Middle frontal gyrus (tissue), 1 donor: ENCODE measurements around the gene UGT8.
"Not testable (repeated sequence)": the region's sequence is repeated elsewhere in the genome, so short reads cannot be mapped to it uniquely, and the experiment has no call there.

Experiments used
- DNase-seq: peaks from one replicate; pipeline ENCODE4 v3.0.0-alpha.2; 2015; ENCODE audit warnings: low spot score; ENCODE audit errors: extremely low spot score

Gene UGT8, protein sequence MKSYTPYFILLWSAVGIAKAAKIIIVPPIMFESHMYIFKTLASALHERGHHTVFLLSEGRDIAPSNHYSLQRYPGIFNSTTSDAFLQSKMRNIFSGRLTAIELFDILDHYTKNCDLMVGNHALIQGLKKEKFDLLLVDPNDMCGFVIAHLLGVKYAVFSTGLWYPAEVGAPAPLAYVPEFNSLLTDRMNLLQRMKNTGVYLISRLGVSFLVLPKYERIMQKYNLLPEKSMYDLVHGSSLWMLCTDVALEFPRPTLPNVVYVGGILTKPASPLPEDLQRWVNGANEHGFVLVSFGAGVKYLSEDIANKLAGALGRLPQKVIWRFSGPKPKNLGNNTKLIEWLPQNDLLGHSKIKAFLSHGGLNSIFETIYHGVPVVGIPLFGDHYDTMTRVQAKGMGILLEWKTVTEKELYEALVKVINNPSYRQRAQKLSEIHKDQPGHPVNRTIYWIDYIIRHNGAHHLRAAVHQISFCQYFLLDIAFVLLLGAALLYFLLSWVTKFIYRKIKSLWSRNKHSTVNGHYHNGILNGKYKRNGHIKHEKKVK

DNA sequence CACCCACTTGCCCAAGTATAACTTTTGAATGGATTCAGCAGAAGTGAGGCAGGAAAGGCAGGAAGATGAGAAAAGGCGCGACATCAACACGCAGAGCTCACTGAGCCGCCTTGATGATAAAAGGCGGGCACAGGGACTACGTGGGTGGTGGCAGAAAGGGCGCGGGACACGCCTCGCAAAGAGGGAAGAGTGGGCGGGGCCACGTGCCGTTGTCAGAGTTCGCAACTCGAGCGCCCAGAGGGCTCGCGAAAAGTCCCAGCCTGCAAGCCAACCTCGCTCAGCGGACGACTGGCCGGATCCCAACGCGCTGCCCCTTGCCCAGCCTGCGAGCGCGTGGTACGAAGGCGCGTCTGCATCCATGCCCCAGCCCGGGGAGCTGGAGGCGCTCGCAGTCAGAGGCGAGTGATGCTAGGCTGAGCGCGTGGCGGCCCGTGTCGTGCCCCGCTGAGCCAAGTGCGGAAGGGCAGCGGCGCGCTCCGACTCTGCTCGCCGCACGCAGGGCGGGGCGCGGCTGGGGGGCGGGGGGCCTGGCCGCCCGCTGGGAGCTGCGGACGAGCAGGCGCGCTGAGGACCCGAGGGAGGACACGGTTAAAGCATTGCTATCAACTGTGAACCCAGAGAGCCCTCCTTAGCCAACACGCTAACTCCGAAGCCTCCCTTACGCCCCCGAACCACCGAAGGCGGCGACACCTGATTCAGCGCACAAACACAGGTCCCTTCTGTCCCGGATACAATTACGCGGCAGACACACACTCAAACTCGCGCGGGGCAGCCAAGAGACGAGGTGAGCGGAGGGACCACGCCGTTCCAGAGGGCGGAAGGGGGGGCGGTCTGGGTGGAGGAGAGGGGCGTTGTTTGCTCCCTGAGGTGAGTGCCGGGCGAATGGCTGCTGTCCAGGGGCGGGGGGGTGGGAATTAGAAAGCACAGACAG is at the start of gene UGT8:
Gene UGT8, plus strand, starts transcription at position 617 of the 931 bp plus-strand sequence. CDS start 24,074 bp downstream, outside the sequence.
- DNase-seq: peak; percentile 40

DNA sequence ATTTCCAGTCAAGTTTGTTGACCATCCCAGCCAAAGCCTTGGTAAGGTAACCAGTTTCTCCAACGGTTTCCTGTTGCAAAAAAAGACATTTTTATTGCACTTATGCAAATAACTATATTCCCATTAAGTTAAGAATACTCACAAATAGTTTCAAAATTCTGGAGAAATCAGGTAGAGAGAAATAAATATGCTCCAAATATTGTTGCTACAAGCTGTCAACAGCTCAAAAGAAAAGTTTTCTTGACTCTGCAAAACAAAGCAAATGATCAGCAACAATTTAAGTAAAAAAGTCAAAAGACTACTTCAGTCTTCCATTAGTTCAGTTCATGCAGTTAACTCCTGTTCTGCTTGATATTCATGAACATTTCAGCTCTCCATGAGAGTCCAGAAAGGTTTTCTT is 49.0 kb upstream of the UGT8 start:
- no peak for DNase-seq

DNA sequence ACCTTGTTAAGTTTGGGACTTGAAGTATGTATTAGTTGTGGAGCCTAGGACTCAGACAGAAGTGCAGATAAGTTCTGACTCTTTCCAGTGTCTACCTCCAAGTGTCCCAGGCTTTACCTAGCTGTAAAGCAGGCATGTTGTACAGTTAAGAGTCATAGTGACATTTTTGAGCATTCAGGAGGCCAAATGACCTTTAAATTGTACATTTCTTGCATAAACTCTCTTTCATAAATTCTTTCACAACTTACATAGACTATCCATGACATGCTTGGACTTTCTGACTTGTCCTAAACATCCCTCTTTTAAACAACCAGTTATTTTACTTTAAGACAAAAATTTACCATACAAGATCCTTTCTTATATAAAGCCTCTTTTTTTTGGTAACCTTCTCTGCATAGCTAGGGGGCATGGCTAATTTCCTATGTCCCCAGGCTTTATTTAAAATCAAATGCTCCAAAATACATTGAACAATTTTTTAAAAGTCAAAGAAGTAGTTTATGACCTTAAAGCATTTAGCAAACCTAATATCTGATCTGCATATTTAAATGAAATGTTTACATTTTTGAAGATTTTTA is 40.1 kb upstream of the UGT8 start:
- DNase-seq: no peak

GRCh38 chr4:114561590-114561989 is 37.0 kb upstream of the UGT8 start:
- DNase-seq: no peak

DNA sequence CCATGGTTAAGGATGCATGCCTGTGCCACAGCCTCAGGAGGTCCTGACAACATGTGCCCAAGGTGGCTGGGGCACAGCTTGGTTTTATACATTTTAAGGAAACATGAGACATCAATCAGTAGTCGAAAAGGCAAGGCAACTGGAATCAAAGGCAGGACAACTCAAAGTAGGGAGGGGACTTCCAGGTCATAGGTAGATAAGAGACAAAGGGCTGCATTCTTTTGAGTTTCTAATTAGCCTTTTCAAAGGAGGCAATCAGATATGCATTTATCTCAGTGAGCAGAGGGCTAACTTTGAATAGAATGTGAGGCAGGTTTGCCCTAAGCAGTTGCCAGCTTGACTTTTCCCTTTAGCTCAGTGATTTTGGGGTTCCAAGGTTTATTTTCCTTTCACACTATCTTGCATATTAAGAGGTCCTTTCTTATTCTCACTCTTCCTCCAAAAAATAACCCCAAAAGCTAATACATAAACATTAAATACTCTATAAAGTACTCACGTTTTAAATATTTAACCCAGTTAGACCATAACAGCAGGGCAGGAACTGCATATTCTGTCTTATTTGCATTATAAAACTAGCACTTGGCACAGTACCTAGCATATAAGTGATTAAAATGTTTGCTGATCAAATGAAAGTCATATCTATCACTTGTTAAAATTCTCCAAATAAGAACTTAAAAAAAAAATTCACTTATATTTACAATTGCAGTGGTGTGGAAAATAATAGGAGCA is 36.3 kb upstream of the UGT8 start:
- DNase-seq: no peak

- DNase-seq: no peak
Observed at GRCh38 chr4:114563536-114564315, 34.9 kb upstream of the UGT8 start.

DNA sequence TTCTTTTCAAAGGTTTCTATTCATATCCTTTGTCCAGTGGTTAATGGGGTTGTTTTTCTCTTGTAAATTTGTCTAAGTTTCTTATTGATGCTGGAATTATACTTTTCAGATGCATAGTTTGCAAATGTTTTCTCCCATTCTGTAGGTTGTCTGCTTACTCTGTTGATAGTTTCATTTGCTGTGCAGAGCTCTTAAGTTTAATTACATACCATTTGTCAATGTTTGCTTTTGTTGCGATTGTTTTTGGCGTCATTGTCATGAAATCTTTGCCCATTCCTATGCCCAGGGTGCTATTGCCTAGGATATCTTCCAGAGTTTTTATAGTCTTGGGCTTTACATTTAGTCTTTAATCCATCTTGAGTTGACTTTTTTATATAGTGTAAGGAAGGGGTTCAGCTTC is 21.2 kb upstream of the UGT8 start:
- DNase-seq: no peak

DNA sequence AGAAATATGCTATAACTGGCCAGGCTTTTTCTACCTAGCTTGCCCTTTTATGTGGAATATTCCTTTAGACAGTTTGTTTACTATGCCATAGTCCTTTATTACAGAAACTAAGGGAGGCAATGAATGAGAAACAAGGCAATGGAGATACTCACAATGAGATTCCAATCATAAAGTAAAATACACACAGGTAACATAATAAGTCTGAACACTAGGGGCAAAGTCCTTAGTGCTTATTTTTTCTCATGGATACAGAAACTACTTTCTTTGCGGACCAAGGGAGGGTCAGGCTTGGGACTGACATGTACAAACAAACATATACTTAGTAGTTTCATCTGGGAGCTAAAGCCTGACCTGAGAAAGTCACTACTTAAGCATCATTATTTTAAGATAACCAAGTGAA is 16.0 kb upstream of the UGT8 start:
- DNase-seq: no peak

DNA sequence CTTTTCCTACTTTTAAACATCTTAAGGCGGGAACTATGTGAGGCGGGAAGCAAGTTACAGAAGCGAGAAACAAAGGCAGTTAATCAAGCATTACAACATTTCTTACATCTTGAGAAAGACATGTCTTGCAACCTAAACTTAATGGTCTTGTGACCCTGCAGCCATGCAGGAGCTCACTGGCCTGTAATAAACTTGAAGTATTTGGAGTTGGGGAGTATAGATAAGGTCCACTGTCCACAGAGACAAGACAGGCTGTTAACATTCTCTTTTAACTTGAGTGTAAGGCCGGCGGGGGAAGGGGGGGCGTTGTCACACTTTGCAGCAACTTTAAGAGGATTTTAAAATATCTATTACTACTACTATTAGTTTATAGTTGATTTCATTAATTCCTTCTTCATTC is 10.3 kb upstream of the UGT8 start:
- DNase-seq: no peak

DNA sequence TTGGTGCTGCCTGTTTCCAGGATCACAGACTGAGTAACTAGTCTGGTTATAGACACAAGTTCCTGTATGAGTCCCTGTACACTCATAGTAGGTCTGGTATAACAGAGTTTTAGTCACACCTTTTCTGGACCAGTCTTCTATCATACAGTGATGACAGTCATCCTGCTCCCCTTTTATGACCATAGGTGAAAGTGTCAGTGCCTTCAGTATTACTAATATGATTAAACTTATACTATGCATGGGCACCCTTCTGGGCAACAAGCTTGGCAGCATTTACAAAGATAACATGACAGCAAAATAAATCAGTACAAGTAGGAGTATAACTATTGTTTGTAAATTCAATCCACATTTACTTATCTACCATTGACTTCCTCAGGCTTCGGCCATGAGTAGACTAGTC is 8.2 kb upstream of the UGT8 start:
- DNase-seq: not testable (repeated sequence)

DNA sequence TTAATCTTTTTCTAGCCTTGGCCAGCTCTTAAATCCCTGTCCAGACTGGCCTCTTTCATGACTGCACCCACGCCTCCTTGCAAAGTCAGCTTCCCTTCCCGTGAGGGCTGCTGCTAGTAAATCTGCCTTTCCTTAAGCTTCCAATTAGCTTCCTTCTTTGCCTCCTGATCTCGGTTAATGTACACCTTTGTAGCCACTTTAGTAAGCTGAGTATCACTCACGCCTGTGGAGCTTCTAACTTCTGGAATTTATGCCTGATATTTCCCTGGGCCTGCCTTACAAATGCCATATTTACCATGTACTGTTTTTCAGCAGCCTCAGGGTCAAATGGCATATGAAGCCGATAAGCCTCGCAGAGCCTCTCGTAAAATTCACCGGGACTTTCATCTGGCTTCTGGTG is 5.1 kb upstream of the UGT8 start:
- no peak for DNase-seq

DNA sequence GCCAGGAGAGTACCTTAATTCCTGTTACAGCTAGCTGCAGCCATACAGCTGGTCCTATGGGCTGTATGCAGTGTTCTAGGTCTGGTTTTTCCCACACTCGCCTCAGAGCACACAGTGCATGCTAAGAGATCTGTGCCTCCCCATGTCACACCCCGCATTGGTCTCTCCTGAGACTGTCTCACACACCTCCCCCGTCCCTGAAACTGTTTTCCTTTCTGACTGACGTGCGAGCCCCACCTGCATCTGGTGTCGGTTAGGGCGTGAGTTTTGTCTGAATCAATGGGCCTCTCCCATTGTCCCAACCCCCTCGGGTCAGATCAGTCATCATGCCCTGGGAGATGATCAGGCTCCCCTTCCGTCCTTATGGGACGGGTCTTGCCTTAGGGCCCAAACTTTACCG is 3.4 kb upstream of the UGT8 start:
- DNase-seq: no peak

DNA sequence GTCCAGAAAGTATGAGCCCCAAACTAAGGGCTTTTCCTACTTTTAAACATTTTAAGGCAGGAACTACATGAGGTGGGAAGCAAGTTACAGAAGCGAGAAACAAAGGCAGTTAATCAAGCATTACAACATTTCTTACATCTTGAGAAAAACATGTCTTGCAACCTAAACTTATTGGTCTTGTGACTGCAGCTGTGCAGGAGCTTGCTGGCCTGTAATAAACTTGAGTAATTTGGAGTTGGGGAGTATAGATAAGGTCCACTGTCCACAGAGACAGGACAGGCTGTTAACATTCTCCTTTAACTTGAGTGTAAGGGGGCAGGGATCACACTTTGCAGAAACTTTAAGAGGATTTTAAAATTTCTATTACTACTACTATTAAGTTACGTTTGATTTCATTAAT is 2.7 kb upstream of the UGT8 start:
- DNase-seq: no peak

GRCh38 chr4:114597410-114598115 is 1.0 kb upstream of the UGT8 start:
- no peak for DNase-seq

GRCh38 chr4:114599231-114599902 is 760 bp downstream of the UGT8 start:
- DNase-seq: no peak

DNA sequence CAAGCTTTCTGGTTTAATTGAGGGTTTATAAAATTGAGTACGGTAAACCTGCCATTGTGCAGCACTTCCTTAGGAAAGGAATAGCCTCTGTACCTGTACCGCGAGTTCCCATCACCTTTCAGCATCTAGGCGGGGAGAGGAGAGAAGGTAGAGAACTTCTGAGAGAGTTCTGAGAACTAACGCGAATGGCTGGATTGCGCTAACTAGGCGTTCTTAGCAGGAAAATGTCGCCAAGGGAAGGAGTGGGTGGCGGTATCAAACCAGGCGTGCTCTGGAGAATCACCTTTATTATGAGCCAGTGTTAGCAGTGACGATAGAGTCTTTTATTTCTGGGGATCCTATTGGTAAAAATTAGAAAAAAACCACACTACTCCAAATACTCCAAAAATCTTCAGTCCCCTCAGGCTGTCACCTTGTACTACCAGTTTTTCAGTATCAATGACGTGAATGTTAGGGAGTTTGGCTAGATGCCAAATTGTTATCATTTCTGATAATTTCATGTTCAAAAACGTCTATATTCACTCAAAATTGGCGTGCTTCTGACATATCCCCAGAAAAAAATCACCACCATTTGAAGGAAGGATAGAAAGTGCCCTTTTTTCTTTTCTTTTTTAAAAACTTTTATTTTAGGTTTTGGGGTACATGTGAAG is 1.4 kb downstream of the UGT8 start:
- DNase-seq: no peak

DNA sequence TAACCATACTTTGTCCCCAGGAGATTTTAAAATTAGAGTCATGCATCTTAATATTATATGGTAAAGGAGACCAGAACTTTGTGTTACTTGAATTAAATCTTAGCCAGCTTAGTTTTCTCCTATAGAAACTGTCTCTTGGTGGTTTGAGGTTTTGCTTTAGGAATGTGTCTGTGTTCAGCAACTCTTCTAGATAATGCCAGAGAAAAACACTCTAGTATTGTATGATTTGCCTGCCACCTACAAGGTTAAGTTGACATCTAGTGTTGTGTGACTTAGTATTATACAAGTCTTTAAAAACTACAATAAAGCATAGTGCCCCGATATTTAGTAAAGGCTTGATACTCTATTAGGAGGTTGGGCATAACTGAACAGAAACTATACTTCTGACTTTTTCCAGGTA is 2.1 kb downstream of the UGT8 start:
- no peak for DNase-seq

- DNase-seq: no peak
Observed at GRCh38 chr4:114601304-114602052, 2.9 kb downstream of the UGT8 start.
